GM18508 (cell line): Measurements from ENCODE around the gene SYNDIG1L.

Experiments
- ATAC-seq: cut with Tn5 transposase; IDR thresholded peaks from one replicate; pipeline ENCODE4 v1.9.1; 2021; ENCODE audit warnings: moderate number of reproducible peaks; ENCODE audit not compliant: insufficient read depth, unreplicated experiment

SYNDIG1L gene

GRCh38 chr14:74434294-74434693 lies 8.3 kb upstream of the SYNDIG1L start:
- ATAC-seq = no peak

- no peak for ATAC-seq
Observed at GRCh38 chr14:74429991-74430390, 4.0 kb upstream of the SYNDIG1L start.

DNA sequence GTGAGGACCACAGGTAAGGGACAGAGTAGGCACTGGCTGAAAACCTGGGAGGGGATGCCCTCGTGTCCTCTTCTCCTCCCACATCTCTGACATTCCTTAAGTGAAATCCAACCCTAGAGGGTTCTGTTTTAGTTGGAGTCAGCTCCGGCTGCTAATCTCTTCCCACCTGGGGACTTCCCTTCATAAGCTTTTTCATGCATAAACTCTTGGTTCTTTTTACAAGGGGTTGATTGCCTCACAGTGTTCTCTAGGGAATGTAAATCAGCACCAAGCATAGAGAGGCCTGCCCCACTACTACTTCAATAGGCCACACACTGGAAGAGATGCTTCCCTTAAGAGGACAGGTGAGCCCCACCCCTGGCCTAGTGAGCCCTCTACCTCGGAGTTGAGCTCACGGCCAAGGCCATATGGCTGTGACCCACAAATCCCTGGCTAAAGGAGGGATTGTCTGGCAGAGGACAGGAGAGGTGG lies 3.2 kb upstream of the SYNDIG1L start:
- ATAC-seq = no peak

- no peak for ATAC-seq
Observed at GRCh38 chr14:74427651-74428050, 1.6 kb upstream of the SYNDIG1L start.

- ATAC-seq = no peak
Observed at GRCh38 chr14:74425525-74426201, 347 bp downstream of the SYNDIG1L start.

DNA sequence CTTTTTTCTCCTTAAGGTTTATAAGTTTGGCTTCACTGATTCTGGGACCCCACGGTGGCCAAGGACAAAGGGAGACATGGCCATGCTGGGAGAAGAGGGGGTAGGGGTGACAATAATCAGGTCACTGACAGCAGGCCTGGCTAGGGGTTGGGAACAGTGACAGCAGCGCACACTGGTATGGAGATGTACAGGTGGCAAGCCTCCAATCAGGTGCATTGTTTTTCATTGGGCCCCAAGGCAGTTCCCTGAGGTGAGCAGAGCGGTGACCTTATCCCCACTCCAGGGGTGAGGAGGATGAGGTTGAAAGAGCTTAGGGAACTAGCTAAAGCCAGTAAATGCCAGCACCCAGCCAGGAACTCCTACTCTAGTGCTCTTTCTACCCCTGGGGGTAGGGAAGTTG lies 1.4 kb downstream of the SYNDIG1L start:
- ATAC-seq = no peak

DNA sequence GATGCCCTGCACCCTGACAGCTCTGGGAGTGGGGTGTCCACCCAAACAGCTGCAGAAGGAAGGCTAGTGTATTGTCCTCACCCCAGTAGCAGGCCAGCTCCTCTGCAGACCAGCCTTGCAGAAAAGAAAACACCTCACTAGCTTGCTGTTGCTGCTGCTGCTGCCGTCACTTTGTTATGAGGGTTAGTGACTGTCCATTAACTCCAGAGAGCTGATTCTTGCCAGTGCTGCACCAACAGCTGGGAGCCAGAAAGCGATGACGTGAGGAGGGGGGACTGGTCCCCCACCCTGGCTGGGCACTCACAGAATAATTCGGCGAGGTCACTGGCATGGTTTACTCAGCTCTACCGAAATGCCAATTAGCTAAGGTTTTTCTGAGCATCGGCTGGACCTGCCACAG lies 2.8 kb downstream of the SYNDIG1L start:
- ATAC-seq = no peak

- ATAC-seq = no peak
Observed at GRCh38 chr14:74421981-74422380, 4.0 kb downstream of the SYNDIG1L start.

GRCh38 chr14:74419086-74419485 lies 6.9 kb downstream of the SYNDIG1L start:
- no peak for ATAC-seq

DNA sequence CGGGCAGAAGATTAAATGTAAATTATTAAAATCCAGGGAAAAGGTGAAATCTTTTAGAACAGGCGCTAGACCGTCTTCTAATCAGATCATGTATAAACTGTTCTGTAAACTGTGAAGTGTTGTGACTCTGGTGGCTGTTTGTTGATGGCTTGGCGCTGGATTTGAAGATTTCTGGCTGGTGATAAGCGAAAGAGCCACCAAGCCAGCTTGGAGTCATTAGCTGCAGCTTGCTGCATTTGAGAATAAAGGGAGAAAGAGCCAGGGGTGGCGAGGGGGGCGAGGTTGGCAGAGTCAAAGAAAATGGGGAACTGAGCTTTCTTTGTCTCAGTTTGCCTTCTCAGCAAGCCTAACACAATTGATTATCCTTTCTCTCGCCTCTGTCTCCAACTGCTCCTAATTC lies 8.0 kb downstream of the SYNDIG1L start:
- ATAC-seq = no peak

DNA sequence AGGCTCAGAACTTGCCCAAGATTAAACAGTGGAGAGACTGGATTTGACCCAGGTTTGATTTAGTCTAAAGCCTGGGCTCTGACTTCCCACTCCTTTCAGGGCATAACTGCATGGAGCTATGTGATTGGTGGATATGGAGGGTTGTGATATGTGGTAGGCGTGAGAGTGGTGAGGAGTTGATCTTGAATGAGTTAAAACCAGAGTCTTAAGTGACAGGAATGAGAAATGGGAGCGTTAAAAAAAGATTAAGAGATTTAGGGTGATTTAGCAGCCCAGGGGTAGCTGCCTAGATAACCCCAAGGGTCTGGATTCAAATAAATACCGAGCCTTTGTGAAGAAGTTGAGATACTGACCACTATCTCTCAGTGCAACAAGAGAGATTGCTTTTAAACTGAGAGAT lies 8.4 kb downstream of the SYNDIG1L start:
- no peak for ATAC-seq

DNA sequence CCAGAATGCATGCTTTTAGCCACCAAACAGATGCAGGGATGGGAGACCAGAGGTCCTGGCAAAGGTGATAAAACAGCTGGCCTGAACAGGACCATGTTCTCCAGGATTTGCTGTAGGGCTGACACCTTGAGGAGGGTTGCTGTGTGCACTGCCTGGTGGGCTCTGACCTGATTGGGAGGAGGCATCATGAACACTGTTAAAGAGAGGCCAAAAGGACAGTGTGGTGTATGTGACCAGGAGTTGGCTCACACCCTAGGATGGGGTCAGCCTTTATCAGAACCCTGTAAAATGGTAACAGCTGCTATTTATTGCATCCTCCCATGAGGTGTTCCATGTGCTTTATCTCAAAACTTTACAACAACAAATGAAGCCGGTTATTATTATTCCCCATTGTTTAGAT lies 8.8 kb downstream of the SYNDIG1L start:
- no peak for ATAC-seq

GRCh38 chr14:74415115-74415437 lies 10.9 kb downstream of the SYNDIG1L start:
- ATAC-seq = no peak

DNA sequence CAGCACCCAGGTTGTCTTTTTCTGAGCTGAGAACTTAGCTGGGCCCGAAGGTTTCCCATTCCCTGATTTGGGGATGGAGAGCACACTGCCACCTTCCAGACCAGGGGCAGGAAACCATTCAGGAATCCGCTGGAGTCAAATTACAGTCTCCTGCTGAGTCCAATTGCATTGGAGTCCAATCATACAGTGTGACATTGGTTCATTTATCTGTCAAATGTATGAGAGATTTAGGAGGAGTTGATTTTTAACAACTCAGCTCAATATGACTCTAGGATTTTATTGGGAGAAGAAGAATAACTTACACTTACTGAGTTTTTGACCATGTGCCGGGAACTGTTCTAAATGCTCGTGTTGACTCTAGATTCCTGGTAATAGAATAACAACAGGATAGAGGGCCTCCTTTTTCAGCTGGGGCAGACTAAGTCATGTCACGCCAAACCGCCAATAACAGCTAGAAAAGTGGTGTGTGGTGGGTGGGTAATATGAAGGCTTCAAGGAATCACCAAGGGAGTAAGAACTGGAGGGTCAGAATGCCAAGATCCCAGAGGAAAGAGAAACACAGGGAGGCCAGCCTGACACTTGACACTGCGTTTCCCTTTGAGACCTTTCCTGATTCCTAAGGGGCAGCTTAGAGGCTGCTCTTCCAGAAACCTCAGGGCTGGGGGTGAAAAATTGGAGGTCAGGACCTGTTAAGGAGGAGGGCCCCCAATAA lies 11.5 kb downstream of the SYNDIG1L start:
- ATAC-seq = no peak

DNA sequence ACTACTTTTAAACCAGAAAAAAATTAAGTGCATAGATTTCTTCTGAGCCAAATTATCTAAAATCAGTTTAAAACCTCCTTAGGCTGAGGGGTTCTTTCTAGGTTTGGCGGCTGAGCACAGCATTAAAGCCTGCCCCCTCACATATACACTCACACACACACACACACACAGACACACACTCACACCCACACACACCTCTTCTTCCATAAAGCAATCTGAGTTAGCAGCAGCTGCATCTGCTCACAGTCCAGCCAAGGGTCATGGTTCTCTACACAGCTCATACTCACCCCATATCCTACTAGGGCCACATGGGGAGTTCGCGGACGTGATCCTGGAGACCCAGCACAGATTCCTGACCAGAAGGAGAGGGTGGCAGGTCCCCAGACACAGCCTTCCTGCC lies 12.4 kb downstream of the SYNDIG1L start:
- no peak for ATAC-seq

GRCh38 chr14:74412753-74413152 lies 13.3 kb downstream of the SYNDIG1L start:
- no peak for ATAC-seq

GRCh38 chr14:74411671-74412070 lies 14.3 kb downstream of the SYNDIG1L start:
- ATAC-seq = no peak

GRCh38 chr14:74409441-74409840 lies 16.6 kb downstream of the SYNDIG1L start:
- ATAC-seq = no peak

GRCh38 chr14:74408870-74409269 lies 17.1 kb downstream of the SYNDIG1L start:
- ATAC-seq = no peak

DNA sequence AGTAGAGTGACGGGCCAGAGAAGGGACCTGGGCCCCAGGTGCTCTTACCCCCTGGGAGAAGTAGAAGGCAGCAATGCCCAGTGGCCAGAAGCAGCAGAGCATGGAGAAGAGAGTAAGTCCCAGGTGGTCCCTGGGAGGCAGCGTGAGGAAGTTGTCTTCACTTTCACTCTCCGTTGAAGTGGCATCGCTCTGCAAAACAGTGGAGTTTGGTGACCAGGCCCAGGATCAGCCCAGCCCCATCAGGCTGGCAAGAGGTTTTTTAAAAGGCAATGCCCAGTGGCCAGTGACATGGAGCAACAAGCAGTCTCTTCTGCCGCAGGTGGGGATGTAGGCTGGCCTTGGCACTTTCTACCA lies 18.2 kb downstream of the SYNDIG1L start:
- no peak for ATAC-seq

DNA sequence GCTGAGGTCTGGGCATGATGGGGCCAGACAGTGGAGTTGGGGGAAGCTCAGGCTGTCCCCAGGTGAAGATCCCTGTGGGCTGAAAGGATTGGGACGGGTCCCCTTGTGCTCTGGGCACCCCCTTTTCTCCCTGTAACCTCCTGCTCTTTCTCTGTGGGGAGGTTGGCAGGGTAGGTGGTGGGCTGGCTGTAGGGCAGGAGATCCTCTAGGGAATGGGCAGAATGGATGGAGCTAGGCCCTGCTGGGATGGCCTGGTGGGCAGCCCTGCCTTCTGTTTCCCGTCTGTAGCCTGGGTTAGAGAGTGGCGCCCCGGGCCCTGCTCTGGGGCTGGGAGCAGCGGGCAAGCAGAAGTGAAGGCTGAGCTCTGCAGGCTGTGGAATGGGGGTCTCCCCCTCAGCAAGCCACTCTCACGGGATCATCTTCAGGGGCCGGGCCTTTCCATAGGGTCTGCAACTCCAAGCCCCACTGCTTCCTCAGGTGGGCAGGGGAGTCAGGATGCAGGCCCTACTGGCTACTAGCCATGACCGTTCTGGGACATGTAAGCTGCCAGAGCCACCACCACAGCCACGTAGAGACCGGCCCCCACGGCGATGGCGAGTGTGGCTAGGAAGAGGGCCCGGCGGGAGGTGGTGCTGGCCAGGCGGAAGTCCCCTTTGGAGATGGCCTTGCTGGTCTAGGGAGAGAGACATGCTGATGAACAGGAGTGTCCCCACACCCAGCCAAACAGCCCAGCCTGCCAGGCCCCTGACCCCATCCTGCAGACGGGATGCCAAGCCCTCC lies 18.8 kb downstream of the SYNDIG1L start:
- no peak for ATAC-seq
